ENCODE results near the gene SLC2A1.

The SLC2A1 gene

DNA sequence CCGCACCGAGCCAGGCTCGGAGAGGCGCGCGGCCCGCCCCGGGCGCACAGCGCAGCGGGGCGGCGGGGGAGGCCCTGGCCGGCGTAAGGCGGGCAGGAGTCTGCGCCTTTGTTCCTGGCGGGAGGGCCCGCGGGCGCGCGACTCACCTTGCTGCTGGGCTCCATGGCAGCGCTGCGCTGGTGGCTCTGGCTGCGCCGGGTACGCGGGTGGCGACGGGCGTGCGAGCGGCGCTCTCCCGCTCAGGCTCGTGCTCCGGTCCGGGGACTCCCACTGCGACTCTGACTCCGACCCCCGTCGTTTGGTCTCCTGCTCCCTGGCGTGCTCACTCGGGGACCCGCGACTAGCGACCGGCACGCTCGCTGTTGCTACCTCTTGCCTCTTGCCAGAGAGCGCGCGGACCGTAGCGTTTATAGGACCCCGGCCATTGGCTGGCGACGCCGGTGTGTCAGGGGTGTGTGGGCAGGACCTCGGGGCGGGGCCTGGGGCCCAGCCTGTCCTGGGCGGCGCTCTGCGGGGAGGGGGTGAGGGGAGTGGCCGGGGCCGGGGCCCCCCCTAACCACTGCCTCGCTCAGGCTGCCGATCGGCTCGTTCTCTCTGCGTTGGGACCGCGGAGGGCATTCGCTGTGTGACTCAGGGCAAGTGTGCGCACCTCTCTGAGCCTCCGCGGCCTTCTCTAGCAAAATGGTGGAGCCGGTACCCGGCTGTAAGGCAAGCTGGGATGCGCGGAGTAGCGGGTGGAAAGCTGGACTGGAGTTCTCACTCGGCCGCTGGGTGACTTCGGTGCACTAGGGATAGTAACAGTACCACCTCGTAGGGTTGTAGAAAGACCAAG is at the start of gene SLC2A1:
TSS of gene SLC2A1 (minus strand) at position 381 of the 832 bp plus-strand sequence. CDS start at position 164, 217 bp downstream.
- FAIRE-seq (peak; percentile 73), DNase-seq (ENCODE audit: low spot score) (peak; percentile 92)

DNA sequence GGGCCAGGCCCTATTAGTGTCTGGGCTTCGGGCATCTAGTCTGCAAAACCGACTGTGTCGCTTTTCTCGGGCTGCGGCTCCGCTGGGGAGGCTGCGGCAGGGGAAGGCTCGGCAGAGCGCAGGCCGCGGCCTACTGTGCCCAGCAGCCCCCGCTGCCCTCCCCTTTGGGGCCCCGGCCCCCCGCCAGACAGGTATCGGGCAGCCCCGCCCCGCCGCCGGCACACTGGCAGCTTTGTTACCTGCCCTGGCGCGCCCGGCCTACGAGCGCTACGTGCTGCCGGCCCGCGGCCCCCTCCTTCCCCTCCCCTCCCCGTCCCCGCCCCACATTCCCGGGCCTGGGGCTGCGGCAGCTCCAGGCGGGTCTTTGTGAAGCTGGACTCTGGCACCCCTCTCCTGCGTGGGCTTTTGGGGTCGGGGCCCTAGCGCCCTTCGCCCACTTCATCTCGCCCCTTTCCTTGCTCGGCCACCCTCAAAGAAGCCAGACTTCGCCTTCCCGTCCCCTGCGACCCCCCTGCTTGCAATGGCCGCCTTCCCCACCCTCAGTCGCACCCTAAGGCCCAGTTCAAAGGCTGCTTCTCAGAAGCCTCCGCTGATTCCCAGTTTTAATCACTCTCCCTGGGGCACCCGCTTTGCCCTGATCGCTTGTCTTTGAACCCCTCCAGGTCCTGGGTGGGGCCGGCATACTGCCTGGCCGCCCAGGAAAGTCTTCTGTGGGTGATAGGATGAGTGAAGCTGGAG is 48.9 kb upstream of the SLC2A1 start:
- DNase-seq (ENCODE audit: low spot score) (no peak), FAIRE-seq (no peak)

DNA sequence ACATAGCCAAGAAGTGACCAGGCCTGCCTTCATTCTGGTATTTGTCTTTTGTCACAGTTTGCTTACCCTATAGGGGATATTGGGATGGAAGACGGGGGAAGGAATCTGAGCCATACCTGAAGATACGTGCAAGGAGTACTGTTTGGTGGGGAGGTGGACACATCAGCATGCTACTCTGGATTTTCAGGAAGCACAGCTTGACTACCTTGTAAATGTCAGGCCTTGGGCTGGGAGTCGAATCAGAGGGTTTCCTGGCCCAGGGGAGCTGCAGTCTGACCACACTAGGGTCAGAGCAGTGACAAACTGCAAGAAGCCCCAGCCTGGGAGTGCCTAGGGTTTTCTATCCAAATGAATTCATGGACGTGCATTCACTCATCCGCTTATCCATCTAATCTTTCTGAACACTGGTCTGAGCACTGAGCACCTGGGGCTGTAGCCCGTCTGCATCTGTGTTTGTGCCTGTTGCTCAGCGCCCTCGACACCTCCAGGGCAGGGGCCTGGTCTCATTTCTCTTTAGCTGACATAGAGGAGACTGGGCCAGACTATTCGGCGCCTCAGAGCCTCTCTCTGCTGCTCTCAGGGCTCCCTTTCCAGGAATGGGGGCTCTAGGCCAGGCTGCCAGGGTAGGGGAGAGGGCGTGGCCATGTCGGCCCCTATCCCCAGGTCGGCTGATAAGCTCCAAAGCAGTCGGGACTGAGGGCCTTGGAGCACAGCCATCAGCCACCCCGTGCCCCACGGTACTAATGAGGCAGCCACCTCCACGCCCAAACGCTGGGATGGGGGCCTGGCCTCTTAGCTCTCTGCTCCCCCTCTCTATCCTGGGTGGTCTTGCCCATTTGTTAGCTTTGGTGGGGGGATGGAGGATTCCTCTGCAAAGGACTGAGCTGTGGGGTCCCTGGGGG is 47.0 kb upstream of the SLC2A1 start:
- FAIRE-seq (no peak), DNase-seq (ENCODE audit: low spot score) (no peak)

DNA sequence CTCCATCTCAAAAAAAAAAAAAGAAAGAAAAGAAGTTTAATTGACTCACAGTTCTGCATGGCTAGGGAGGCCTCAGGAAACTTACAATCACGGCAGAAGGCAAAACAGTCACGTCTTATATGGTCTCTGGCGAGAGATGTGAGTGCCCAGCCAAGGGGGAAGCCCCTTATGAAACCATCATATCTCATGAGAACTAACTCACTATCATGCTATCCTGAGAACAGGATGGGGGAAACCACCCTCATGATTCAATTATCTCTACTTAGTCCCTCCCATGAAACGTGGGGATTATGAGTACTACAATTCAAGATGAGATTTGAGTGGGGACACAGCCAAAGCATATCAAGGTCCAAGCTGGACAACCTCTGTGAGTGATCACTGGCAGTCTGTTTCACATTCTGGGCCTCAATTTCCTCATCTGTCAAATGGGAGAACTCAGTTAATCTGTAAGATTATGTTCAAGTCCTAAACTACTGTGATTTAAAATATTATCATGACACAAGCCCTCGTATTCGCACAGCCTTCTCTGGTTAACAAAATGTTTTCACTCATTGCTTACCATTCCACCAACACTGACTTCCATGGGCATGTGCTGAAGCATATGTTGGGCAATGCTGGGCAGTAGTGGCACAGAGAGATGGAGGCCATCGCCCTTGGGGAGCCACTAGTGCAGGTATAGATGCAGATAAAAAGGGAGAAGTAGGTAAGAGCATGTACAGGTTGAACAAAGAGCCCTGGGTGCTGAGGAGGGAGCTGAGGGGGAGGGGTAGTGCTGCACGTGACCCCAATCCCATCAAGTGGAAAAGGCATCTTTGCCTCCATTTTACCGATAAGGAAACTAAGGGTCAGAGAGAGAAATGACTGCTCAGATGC is 46.2 kb upstream of the SLC2A1 start:
- FAIRE-seq (no peak), DNase-seq (ENCODE audit: low spot score) (no peak)

DNA sequence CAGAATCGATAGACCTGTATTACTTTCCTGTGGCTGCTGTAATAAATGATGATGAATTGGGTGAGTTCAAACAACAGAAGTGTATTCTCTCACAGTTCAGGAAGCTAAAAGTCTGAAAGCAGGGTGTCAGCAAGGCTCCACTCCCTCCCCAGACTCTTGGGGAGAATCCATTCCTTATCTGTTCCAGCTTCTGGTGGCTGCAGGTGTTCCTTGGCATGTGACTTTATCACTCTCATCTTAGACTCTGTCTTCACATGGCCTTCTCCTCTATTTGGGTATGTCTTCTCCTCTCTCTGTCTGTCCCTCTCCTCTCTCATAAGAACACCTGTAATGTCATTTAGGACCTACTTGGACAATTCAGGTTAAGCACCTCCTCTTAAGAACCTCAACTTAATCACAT is 44.1 kb upstream of the SLC2A1 start:
- FAIRE-seq: no peak
- no peak for DNase-seq (ENCODE audit: low spot score)

DNA sequence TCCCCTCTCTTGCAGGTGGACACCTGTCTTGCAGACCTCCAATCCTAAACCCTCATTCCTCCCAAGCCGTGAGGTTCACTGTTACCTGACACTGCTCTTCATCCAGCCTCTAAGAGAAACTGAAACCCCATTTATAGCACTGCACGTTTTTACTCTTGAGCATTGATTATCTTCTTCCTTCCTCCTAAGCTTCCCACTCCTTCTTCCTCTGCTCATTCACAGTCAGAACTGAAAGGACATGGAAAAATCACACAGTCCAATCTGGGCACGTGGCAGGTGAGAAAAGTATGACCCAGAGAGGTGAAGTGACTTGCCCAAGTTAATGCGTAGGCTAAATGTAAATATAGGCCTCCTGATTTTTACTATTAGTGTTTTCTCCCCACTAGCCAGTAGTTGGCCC is 43.4 kb upstream of the SLC2A1 start:
- FAIRE-seq (no peak), DNase-seq (ENCODE audit: low spot score) (no peak)

DNA sequence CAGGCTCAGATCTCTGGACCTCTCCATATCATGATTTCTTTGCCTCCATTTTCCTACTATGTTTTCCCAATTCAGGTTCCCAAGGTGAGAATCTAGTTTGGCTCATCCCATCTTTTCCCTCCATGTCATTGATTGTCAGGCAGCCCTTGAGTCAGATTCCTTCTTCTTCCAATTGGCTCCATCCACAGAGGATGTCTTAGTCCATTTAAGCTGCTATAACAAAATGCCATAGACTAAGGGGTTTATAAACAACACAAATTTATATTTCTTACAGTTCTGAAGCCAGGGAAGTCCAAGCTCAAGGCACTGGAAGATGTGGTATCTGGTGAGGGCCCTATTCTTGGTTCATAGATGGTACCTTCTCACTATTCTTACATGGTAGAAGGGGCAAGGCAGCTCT is 42.8 kb upstream of the SLC2A1 start:
- DNase-seq (ENCODE audit: low spot score) (no peak), FAIRE-seq (no peak)

DNA sequence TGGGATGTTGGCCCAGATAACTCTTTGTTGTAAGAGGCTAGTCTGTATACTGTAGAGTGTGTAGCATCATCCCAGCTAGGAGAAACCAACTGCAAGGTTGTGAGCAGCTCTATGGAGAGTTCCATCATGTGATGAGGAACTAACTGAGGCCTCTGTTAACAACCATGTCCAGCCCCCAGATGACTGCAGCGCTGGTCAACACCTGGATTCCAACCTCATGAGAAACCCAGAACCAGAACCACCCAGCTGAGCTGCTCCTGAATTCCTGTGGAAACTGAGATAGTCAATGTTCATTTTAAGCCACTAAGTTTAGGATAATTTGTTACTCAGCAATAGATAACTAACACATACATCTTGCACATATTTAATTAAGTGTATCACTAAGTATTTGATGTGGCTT is 41.6 kb upstream of the SLC2A1 start:
- FAIRE-seq: no peak
- DNase-seq (ENCODE audit: low spot score): no peak

DNA sequence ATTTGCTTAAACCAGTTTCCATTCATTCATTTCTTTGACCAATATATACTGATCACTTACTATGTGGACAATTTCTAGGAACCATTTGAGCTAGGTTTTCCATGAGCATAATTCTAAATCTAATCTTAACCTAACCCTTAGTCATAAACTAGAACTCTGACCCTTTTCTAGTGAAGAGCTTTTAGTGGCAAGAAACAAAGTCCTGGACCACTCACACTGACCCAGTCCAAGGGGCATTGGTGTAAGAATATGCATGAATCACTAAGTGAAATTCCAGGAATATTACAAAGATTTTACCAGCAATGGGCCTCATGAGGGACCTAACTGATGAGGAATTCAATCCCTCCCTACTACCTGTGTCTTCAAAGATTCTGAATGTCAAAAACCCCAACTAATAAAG is 40.6 kb upstream of the SLC2A1 start:
- no peak for FAIRE-seq

DNA sequence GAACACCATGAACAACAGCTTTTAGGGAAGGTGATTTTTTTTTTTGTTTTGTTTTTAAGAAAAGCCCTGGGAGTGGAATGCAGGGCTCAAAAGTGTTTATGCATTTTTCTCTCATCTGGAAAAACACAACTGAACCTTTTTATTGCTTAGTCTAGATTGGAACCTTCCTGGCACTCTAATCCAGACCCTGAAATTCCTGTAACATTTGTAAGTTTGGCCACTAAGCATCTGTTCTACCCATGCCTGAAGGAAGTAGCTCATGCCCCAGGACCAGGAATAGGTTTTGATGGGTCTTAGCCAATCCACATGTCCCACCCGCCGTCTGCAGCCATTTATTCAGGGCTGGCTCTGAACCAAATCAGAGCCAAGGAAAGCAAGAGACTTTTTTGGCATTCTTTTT is 39.7 kb upstream of the SLC2A1 start:
- no peak for DNase-seq (ENCODE audit: low spot score)
- no peak for FAIRE-seq

More for the DNA sequence above, 40.6 kb upstream of the SLC2A1 start:
- peak; percentile 27 for DNase-seq (ENCODE audit: low spot score)

DNA sequence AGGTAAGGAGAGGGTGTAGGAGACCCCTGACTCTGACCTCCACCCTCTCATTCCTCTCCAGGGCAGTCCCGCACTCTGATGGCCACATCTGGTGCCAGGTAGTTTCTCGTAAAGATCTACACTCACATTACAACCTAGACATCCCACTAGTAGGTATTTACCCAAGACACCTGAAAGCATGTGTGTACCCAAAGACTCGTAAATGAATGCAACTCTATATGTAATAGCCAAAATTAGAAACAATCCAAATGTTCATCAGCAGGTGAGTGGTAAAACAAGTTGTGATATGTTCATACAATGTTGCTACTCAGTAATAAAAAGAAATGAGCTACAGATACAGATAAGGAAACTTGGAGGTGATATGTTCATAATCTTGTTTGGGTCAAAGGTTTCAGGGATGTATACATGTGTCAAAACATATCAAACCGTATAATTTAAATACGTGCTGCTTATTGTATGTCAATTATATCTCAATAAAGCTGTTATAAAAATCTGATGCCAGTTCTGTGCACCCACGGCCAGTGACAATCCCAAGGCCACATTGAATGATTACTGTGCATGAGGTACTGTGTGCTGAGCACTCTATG is 37.8 kb upstream of the SLC2A1 start:
- DNase-seq (ENCODE audit: low spot score) (no peak), FAIRE-seq (no peak)

DNA sequence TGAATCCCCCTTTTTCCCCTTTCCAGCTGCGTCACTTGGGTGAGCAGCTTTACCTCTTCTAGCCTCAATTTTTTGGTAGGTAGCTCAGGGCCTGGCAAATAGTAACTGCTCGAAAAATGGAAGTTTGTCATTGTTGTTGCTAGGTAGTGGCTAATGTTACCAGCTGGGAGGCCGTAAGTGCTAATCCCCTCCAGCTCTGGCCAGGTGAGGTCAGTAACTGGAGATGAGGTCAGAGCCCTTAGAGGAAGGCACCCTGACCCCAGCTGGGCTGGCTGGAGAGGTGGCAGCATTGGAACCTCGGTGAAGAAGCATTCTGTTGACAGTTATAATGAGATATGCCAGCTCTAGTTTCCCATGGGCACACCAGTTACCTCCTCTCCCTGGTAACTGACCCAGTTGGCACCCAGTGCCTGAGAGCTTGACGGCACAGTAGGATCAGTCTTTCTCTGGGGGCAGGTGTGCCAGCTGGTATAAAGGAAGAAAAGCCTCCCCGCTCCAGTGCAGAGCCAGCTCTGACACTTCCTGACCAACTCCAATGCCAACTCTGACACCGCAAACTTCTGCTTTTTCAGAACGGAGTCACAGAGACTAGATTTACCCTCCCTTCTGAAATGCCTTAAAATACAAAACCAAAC is 35.0 kb upstream of the SLC2A1 start:
- FAIRE-seq: no peak
- DNase-seq (ENCODE audit: low spot score): no peak

DNA sequence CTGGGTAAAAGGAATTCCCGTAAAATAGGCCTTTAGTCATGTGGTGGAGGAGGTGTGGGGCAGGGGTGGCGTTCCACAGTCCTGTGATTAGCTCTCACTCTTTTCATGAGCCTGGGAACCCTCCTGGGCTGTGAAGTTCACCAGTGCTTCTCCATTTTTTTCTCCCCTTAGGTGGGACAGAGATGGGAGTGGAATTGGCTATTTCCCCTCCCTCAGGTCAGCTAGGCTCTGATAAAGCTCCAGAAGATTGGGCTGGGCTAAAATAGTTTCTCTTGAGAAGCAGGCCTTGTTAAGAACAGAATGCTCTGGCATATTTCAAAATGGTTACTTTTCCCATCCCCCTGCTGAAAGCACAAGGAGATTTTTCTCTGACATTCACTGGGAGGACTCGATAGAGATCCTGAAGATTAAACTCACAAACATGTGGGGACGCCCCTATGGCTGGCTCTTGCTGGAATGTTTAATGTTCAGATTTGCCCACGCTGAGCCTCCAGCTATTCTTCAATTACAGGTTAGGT is 33.4 kb upstream of the SLC2A1 start:
- FAIRE-seq (no peak), DNase-seq (ENCODE audit: low spot score) (no peak)

DNA sequence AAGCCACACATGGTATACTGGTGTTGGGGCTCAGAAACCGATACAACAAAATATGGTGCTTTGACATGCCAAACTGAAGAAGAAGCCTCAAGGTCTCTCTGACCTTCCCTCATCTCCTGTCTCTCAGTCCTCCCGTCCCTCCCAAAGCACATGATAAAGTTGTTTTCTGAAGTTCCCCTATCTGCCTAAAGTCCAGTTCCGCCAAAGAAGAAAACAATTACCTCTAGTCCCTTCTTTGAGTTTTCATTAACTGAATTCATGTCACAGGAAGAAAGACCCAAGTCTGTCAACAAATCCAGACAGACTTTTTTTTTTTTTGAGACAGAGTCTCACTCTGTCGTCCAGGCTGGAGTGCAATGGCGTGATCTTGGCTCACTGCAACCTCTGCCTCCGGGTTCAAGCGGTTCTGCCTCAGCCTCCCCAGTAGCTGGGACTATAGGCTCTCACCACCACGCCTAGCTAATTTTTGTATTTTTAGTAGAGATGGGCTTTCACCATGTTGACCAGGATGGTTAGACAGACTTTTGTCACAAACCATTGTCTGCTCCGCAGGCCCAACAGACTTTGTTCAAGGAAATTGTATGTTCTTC is 32.2 kb upstream of the SLC2A1 start:
- DNase-seq (ENCODE audit: low spot score) (no peak), FAIRE-seq (no peak)

DNA sequence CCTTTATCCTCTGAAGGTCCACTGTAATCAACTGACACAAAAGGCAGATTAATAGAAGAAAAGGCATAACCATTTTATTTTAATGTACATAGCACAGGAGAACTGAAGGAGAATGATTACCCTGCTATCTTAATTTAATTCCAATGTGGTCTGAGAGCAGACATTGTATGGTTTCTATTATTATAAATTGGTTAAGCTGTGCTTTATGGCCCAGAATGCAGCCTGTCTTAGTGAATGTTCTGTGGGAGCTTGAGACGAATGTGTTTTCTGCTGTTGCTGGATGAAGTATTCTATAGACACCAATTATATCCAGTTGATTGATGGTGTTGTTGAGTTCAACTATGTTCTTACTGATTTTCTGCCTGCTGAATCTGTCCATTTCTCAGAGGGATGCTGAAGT is 25.0 kb upstream of the SLC2A1 start:
- FAIRE-seq: no peak
- no peak for DNase-seq (ENCODE audit: low spot score)

DNA sequence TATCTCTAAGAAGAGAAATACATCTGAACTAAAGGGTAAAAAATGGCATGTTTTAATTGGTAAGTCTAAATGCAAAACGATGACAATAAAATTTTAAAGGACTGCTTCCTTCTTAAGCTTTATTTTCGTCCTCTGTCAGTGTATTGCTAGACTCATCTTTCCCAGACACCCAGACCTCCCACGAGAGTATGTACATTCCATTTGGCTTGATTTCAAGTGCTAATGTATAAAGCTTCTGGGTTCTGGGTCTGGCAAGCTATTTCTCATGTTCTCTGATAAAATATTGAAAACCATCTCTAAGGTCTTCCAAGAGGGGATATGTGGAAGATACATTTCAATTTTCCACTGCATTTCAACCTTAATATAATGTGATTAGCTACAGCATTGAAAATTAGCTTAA is 24.6 kb upstream of the SLC2A1 start:
- FAIRE-seq: no peak
- no peak for DNase-seq (ENCODE audit: low spot score)

DNA sequence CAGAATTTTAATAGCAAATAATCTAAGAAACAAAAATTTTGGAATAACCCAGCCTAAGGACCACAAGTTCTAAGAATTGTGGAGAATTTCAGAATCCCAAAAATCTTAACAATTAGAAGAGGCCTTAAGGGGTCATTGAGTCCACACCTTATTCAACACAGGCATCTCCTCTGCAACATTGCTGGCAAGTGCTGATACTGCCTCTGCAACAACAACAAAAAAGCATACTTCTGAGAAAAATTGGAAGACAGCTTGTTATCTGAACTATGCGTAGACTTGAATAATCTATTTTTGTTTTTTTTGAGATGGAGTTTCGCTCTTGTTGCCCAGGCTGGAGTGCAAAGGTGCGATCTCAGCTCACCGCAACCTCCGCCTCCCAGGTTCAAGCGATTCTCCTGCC is 24.0 kb upstream of the SLC2A1 start:
- no peak for FAIRE-seq
- no peak for DNase-seq (ENCODE audit: low spot score)

DNA sequence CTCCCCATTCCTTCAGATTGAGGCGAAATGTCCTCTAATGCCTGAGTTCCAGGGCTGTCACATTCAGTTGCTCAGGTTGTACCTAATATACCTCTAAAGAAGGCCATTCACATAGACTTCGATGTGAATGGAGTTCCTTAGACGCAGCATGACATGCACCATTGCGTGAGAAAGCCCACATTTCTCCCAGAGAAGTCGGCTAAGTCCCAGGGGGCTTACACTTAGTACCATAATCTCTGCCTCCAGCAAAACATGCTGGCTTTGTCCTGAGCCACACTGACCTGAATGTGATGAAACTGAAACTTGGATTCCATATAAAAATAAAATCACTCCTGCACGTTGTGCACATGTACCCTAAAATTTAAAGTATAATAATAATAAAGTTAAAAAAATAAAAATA is 23.2 kb upstream of the SLC2A1 start:
- DNase-seq (ENCODE audit: low spot score): no peak
- FAIRE-seq: no peak

DNA sequence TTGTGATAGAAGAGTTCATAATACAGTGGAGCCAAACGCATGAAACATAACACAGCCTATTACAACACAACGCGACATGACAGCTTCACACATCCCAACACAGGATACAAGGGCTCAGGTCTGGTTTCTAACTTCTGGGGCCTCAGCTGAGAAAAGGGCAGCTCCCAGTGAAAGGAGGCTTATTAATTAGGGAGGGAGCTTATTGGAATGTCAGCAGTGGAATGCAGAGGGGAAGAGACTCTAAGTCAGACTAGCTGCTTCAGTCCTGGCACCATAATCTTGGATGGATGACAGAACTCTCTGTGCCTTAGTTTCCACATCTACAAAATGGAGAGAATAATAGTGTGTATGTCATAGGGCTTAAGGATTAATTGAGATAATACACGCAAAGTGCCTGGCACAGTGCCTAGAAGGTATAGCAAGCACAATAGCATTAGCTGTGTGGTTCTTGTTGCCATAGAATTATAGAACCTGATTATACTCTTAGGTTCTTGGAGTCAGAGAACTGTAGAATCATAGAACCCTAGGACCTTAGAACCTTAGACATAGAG is 22.7 kb upstream of the SLC2A1 start:
- DNase-seq (ENCODE audit: low spot score) (no peak), FAIRE-seq (no peak)

Measured in RCC 7860 (cell line).